NT2/D1 (cell line): ENCODE data around the gene HP1BP3.

Experiments
- SUZ12 ChIP-seq: IDR thresholded peaks from 2 replicates; pipeline ENCODE4 v1.6.1; 2011; ENCODE audit not compliant: insufficient read length, insufficient read depth; ENCODE audit errors: extremely low read depth
- YY1 ChIP-seq: IDR thresholded peaks from 2 replicates; pipeline ENCODE4 v1.6.1; 2011; ENCODE audit not compliant: insufficient read length, insufficient read depth
- ZNF274 ChIP-seq: IDR thresholded peaks from 2 replicates; pipeline ENCODE4 v1.6.1; 2011; ENCODE audit warnings: mild to moderate bottlenecking, low read depth, low read length

GRCh38 chr1:20760322-20760721 lies 26.8 kb downstream of the HP1BP3 start:
- TF ChIP-seq SUZ12 (no peak), YY1 (no peak), ZNF274 (no peak)
